Activated CD4-positive, CD25-positive, alpha-beta regulatory T cell treated with anti-CD3 and anti-CD28 coated beads, Interleukin-2, amount 50 U/mL, for 24 hours (primary cell): Measurements from ENCODE around the gene ZDHHC11.
"Not testable (repeated sequence)": the region's sequence is repeated elsewhere in the genome, so short reads cannot be mapped to it uniquely, and the experiment has no call there.

Experiments used
- ATAC-seq, 2 donors: fragments of 150-1000 bp; cut with Tn5 transposase; one replicate each; pipeline ENCODE4 v1.10.0; 2021; ENCODE audit warnings: mild to moderate bottlenecking in 1 of 2, moderate library complexity in 1 of 2

The ZDHHC11 gene

GRCh38 chr5:798505-799138 is 52.2 kb downstream of the ZDHHC11 start:
- ATAC-seq = peak in 1 of 2 donors; percentile 48

GRCh38 chr5:797986-798385 is 52.8 kb downstream of the ZDHHC11 start:
- ATAC-seq = not testable (repeated sequence)

GRCh38 chr5:795873-796272 is 54.9 kb downstream of the ZDHHC11 start:
- not testable (repeated sequence) for ATAC-seq

- ATAC-seq = not testable (repeated sequence)
These were observed 55.8 kb downstream of the ZDHHC11 start for GRCh38 chr5:794948-795347.

- ATAC-seq = not testable (repeated sequence)
These were observed 62.1 kb downstream of the ZDHHC11 start for GRCh38 chr5:788703-789102.

GRCh38 chr5:787857-788233 is 62.9 kb downstream of the ZDHHC11 start:
- not testable (repeated sequence) for ATAC-seq

- ATAC-seq = not testable (repeated sequence)
These were observed 63.4 kb downstream of the ZDHHC11 start for GRCh38 chr5:787224-787856.

GRCh38 chr5:785181-785705 is 65.5 kb downstream of the ZDHHC11 start:
- peak; percentile 17 to 36 for ATAC-seq

GRCh38 chr5:784428-785177 is 66.2 kb downstream of the ZDHHC11 start, which contains the start of gene ZDHHC11B:
Gene ZDHHC11B, minus strand, starts transcription at chr5:784729. Its CDS starts 17,810 bp downstream, at chr5:766919.
- ATAC-seq = peak; percentile 81 to 84

- not testable (repeated sequence) for ATAC-seq
These were observed 66.8 kb downstream of the ZDHHC11 start for GRCh38 chr5:783881-784427.

- ATAC-seq = peak in 1 of 2 donors; percentile 17
These were observed 67.6 kb downstream of the ZDHHC11 start for GRCh38 chr5:783049-783802.

- ATAC-seq = not testable (repeated sequence)
These were observed 68.4 kb downstream of the ZDHHC11 start for GRCh38 chr5:782356-782755.

GRCh38 chr5:780571-780970 is 70.2 kb downstream of the ZDHHC11 start:
- not testable (repeated sequence) for ATAC-seq

GRCh38 chr5:778967-779366 is 71.8 kb downstream of the ZDHHC11 start:
- ATAC-seq = not testable (repeated sequence)

- ATAC-seq = not testable (repeated sequence)
These were observed 72.4 kb downstream of the ZDHHC11 start for GRCh38 chr5:778421-778820.

GRCh38 chr5:777756-778161 is 73.0 kb downstream of the ZDHHC11 start:
- no peak for ATAC-seq

- no peak for ATAC-seq
These were observed 73.7 kb downstream of the ZDHHC11 start for GRCh38 chr5:776862-777711.

- no peak for ATAC-seq
These were observed 74.6 kb downstream of the ZDHHC11 start for GRCh38 chr5:775961-776861.

GRCh38 chr5:775595-775960 is 75.2 kb downstream of the ZDHHC11 start:
- not testable (repeated sequence) for ATAC-seq

GRCh38 chr5:774854-775505 is 75.8 kb downstream of the ZDHHC11 start:
- peak in 1 of 2 donors; percentile 4 for ATAC-seq
